TTC549 (cell line): ENCODE data around the gene SYNGR1.
"Not testable (repeated sequence)": the region's sequence is repeated elsewhere in the genome, so short reads cannot be mapped to it uniquely, and the experiment has no call there.

Experiments used
- FAIRE-seq: peaks from 2 replicates; lab custom pipeline; 2012; peaks lifted over from hg19 to GRCh38; lab: Jason Lieb, UNC

Gene SYNGR1

GRCh38 chr22:39409516-39410029, 59.8 kb downstream of the SYNGR1 start:
- no peak for FAIRE-seq

GRCh38 chr22:39410264-39410663, 60.5 kb downstream of the SYNGR1 start:
- FAIRE-seq: no peak

GRCh38 chr22:39411828-39412365, 62.1 kb downstream of the SYNGR1 start:
- not testable (repeated sequence) for FAIRE-seq

- not testable (repeated sequence) for FAIRE-seq
Measured at GRCh38 chr22:39413204-39413603, 63.4 kb downstream of the SYNGR1 start.

GRCh38 chr22:39414377-39414776, 64.6 kb downstream of the SYNGR1 start:
- no peak for FAIRE-seq

GRCh38 chr22:39414886-39415285, 65.1 kb downstream of the SYNGR1 start:
- no peak for FAIRE-seq

GRCh38 chr22:39415506-39415905, 65.7 kb downstream of the SYNGR1 start:
- FAIRE-seq: no peak

GRCh38 chr22:39416319-39416718, 66.5 kb downstream of the SYNGR1 start:
- no peak for FAIRE-seq

GRCh38 chr22:39417641-39418040, 67.8 kb downstream of the SYNGR1 start:
- no peak for FAIRE-seq

GRCh38 chr22:39418696-39419095, 68.9 kb downstream of the SYNGR1 start:
- FAIRE-seq: no peak

GRCh38 chr22:39419096-39419495, 69.3 kb downstream of the SYNGR1 start:
- no peak for FAIRE-seq

- no peak for FAIRE-seq
Measured at GRCh38 chr22:39419911-39420310, 70.1 kb downstream of the SYNGR1 start.

GRCh38 chr22:39421691-39422090, 71.9 kb downstream of the SYNGR1 start:
- no peak for FAIRE-seq

- no peak for FAIRE-seq
Measured at GRCh38 chr22:39422101-39422500, 72.3 kb downstream of the SYNGR1 start.

GRCh38 chr22:39422721-39423120, 72.9 kb downstream of the SYNGR1 start:
- FAIRE-seq: no peak

GRCh38 chr22:39423976-39424375, 74.2 kb downstream of the SYNGR1 start:
- FAIRE-seq: no peak

GRCh38 chr22:39426380-39427043, 76.7 kb downstream of the SYNGR1 start:
- FAIRE-seq: no peak

- no peak for FAIRE-seq
Measured at GRCh38 chr22:39427751-39428596, 78.2 kb downstream of the SYNGR1 start.

- no peak for FAIRE-seq
Measured at GRCh38 chr22:39428597-39429071, 78.8 kb downstream of the SYNGR1 start.

- no peak for FAIRE-seq
Measured at GRCh38 chr22:39429186-39429585, 79.4 kb downstream of the SYNGR1 start.

- no peak for FAIRE-seq
Measured at GRCh38 chr22:39429916-39430575, 80.3 kb downstream of the SYNGR1 start.

- FAIRE-seq: no peak
Measured at GRCh38 chr22:39430576-39431150, 80.9 kb downstream of the SYNGR1 start.
